HepG2 (cell line): ENCODE measurements around the gene CHST1. TPM values are rescaled to one million over a fixed set of nuclear protein-coding genes. Genes with fewer than 3 reads are reported as not detected.

Experiments used
- ATAC-seq: fragments of 200-7000 bp; cut with Tn5 transposase; 3 replicates; pipeline ENCODE4 v1.9.1; 2020; ENCODE audit warnings: mild to moderate bottlenecking, moderate library complexity
- BruUV-seq: library from RNA; stranded (reverse); fragments of 400-500 nt; replicated peaks from 2 replicates; lab custom pipeline; 2021; lab: Mats Ljungman, UMichigan
- CTCF ChIA-PET: fragments of 300-600 bp; formaldehyde crosslinking; extraction: SDS; loops from one replicate; lab custom pipeline; 2021; ENCODE audit warnings: low total read pairs, inconsistent platforms, low intra/inter-chr PET ratio; lab: Yijun Ruan, JAX
- POLR2A ChIA-PET: fragments of 350-600 bp; sonication (Branson Sonifier 250); formaldehyde crosslinking; loops from one replicate; lab custom pipeline; 2020; ENCODE audit warnings: antibody characterized with exemption, inconsistent platforms; lab: Yijun Ruan, JAX
- DNase-seq: peaks from one replicate; pipeline ENCODE4 v3.0.0-alpha.2; 2015; ENCODE audit warnings: low spot score
- FAIRE-seq: peaks from 3 replicates; lab custom pipeline; 2011; peaks lifted over from hg19 to GRCh38; lab: Jason Lieb, UNC
- H2AFZ ChIP-seq: one replicate; pipeline ENCODE4 v1.6.1; 2011; ENCODE audit warnings: low read length, inconsistent platforms
- H3K27ac ChIP-seq: fragments of 300-600 bp; 3 replicates; pipeline ENCODE4 v1.8.0; 2011; ENCODE audit warnings: mixed run types, mild to moderate bottlenecking, mixed read lengths, low read length, inconsistent platforms; ENCODE audit not compliant: insufficient read depth; ENCODE audit errors: extremely low read length
- H3K27me3 ChIP-seq, 2 experiments: fragments of 200-600 bp in 1 of 2; 2 replicates in 1 of 2; 3 replicates in 1 of 2; pipeline versions ENCODE4 v1.6.0 to v1.8.0; 2011; ENCODE audit warnings: low read length in 2 of 2, mild to moderate bottlenecking in 2 of 2, moderate library complexity in 2 of 2, inconsistent platforms in 1 of 2; ENCODE audit not compliant: insufficient read depth in 2 of 2, control insufficient read depth in 1 of 2
- H3K36me3 ChIP-seq, 2 experiments: fragments of 200-600 bp in 1 of 2; replicated peaks in 1 of 2; 2 replicates in 1 of 2; 3 replicates in 1 of 2; pipeline versions ENCODE4 v1.5.1 to v1.8.0; 2011; ENCODE audit warnings: low read length in 2 of 2, inconsistent platforms in 1 of 2; ENCODE audit not compliant: insufficient read depth in 2 of 2, control insufficient read depth in 1 of 2
- H3K4me1 ChIP-seq: 2 replicates; pipeline ENCODE4 v1.5.1; 2012; ENCODE audit warnings: low read length, inconsistent platforms; ENCODE audit not compliant: insufficient read depth
- H3K4me2 ChIP-seq: 2 replicates; pipeline ENCODE4 v1.6.0; 2011; ENCODE audit warnings: low read depth, low read length, inconsistent platforms
- H3K4me3 ChIP-seq, 3 experiments: fragments of 200-600 bp in 1 of 3; sonication (generic), shearing (Covaris generic) in 1 of 3; replicated peaks in 1 of 3; 2 replicates each; pipeline ENCODE4 v1.5.1; 2011 to 2016; ENCODE audit warnings: low read length in 3 of 3, inconsistent platforms in 2 of 3, low read depth in 2 of 3, mild to moderate bottlenecking in 2 of 3, control low read depth in 1 of 3, mixed read lengths in 1 of 3; ENCODE audit not compliant: insufficient read depth in 1 of 3
- H3K79me2 ChIP-seq: one replicate; pipeline ENCODE4 v1.6.1; 2011; ENCODE audit warnings: low read length, inconsistent platforms; ENCODE audit not compliant: insufficient read depth
- H3K9ac ChIP-seq: 2 replicates; pipeline ENCODE4 v1.6.0; 2011; ENCODE audit warnings: mild to moderate bottlenecking, low read depth, low read length, inconsistent platforms; ENCODE audit not compliant: insufficient read depth
- H3K9me3 ChIP-seq: 2 replicates; pipeline ENCODE4 v1.5.1; 2012; ENCODE audit warnings: mild to moderate bottlenecking, low read length
- H4K20me1 ChIP-seq: 2 replicates; pipeline ENCODE4 v1.6.0; 2011; ENCODE audit warnings: inconsistent platforms, mild to moderate bottlenecking, low read length, moderate library complexity; ENCODE audit not compliant: insufficient read depth
- BORCS8-MEF2B ChIP-seq: sonication (generic); formaldehyde crosslinking; IDR thresholded peaks from 2 replicates; pipeline ENCODE4 v1.8.0; 2022; ENCODE audit warnings: mild to moderate bottlenecking, missing genetic modification reagents
- ELF1 ChIP-seq: sonication (generic); formaldehyde crosslinking; IDR thresholded peaks from 2 replicates; pipeline ENCODE4 v1.4.0; 2020; ENCODE audit warnings: missing genetic modification reagents
- ETV6 ChIP-seq: sonication (generic); formaldehyde crosslinking; conservative IDR thresholded peaks from 2 replicates; pipeline ENCODE4 v1.4.0; 2020; ENCODE audit warnings: missing genetic modification reagents
- MBNL3 ChIP-seq: fragments of 250-450 bp; sonication (Bioruptor Pico); conservative IDR thresholded peaks from 2 replicates; pipeline ENCODE4 v1.8.0; 2022; ENCODE audit warnings: mild to moderate bottlenecking, inconsistent platforms
- MED13 ChIP-seq: sonication (generic); formaldehyde crosslinking; IDR thresholded peaks from 2 replicates; pipeline ENCODE4 v1.5.0; 2020; ENCODE audit warnings: missing genetic modification reagents
- MIXL1 ChIP-seq: IDR thresholded peaks from 2 replicates; pipeline ENCODE4 v1.6.1; 2016
- SAFB2 ChIP-seq: sonication (generic); formaldehyde crosslinking; IDR thresholded peaks from 2 replicates; pipeline ENCODE4 v1.5.1; 2020; ENCODE audit warnings: missing genetic modification reagents, low read depth, mild to moderate bottlenecking, borderline replicate concordance
- ZNF543 ChIP-seq: sonication (generic); formaldehyde crosslinking; IDR thresholded peaks from 2 replicates; pipeline ENCODE4 v1.4.0; 2020; ENCODE audit warnings: mild to moderate bottlenecking, missing genetic modification reagents
- ZNF772 ChIP-seq: sonication (generic); formaldehyde crosslinking; IDR thresholded peaks from 2 replicates; pipeline ENCODE4 v1.5.0; 2020; ENCODE audit warnings: mild to moderate bottlenecking, missing genetic modification reagents
- WGBS: methylation state at CpG from one replicate; pipeline ENCODE4 v1.1.6; 2017; ENCODE audit warnings: low lambda C conversion rate; 5-methylcytosine and 5-hydroxymethylcytosine counted together
- in situ Hi-C: cut with HindIII; loops from 2 replicates; pipeline ENCODE4 v1.10.0; 2017; ENCODE audit warnings: low pct_unique_long_range_greater_than_20kb; ENCODE audit not compliant: extremely low pct_ligation_motif_present
- intact Hi-C: fragments of 100-400 bp; cut with micrococcal nuclease; formaldehyde crosslinking; loops from one replicate; pipeline ENCODE4 v1.10.0; 2022; ENCODE audit not compliant: unreplicated experiment
- polyA plus RNA-seq, 8 experiments: library from polyadenylated mRNA; depleted of rRNA in 3 of 8; stranded (reverse) in 7 of 8; unstranded in 1 of 8; fragments of >200 nt; fragmentation: Illumina TruSeq in 4 of 8; extraction: Trizol in 4 of 8; gene quantifications; 2 replicates each; pipeline versions ENCODE4 v1.2.1 to v1.2.3, GENCODE V29; 2011 to 2016; ENCODE audit warnings: low read depth in 4 of 8, missing spikeins in 1 of 8, mixed read lengths in 1 of 8; ENCODE audit not compliant: insufficient read depth in 1 of 8
- total RNA-seq, 5 experiments: library from RNA; depleted of rRNA; stranded (reverse); fragments of >200 nt; fragmentation: Illumina TruSeq; extraction: Trizol; gene quantifications; 2 replicates each; pipeline ENCODE4 v1.2.3, GENCODE V29; 2016; ENCODE audit warnings: low read depth in 1 of 5
- TF ChIP-seq, protein P1 (sequence below): IDR thresholded peaks from 2 replicates; pipeline ENCODE4 v1.6.1; 2016; ENCODE audit warnings: missing genetic modification reagents, missing compliant biosample characterization
- TF ChIP-seq, protein P2 (sequence below): sonication (generic); formaldehyde crosslinking; IDR thresholded peaks from 2 replicates; pipeline ENCODE4 v1.5.1; 2020; ENCODE audit warnings: missing genetic modification reagents, mild to moderate bottlenecking, borderline replicate concordance
- TF ChIP-seq, protein P3 (sequence below): sonication (generic); formaldehyde crosslinking; IDR thresholded peaks from 2 replicates; pipeline ENCODE4 v1.8.0; 2023; ENCODE audit warnings: mild to moderate bottlenecking, missing genetic modification reagents
- TF ChIP-seq, protein P4 (sequence below), 2 experiments: fragments of 450-650 bp in 1 of 2; sonication (generic) in 1 of 2; formaldehyde crosslinking in 1 of 2; IDR thresholded peaks; 2 replicates each; pipeline versions ENCODE4 v1.6.1 to v1.8.0; 2016 to 2022; ENCODE audit warnings: antibody characterized with exemption in 1 of 2, mild to moderate bottlenecking in 1 of 2, missing genetic modification reagents in 1 of 2

The CHST1 gene
- total and polyA plus RNA-seq, 2 of the 13 experiments (the other 11 are each of a cell fraction or from before 2014, with no cell fraction given) = not detected

DNA sequence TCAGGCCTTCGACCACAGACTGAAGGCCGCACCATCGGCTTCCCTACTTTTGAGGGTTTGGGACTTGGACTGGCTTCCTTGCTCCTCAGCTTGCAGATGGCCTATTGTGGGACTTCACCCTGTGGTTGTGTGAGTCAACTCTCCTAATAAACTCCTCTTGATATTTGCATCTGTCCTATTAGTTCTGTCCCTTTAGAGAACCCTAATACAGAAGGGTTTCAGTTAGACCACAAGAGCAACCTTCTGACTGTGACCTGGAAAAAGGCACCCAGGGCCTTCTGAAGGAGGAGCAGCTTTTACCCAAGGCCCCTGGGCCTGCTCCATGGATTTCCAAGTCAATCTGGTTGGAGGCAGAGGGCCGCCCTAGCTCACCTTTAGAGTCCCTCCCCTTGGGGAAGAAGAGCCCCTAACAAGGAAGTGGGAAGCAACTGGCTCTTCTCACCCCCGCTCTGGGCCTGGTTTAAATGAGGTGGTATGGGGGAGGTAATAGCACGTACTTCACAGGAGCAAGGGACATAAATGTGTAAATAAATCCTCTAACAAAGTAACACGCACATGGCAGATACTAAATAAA is 11.2 kb upstream of the CHST1 start:
- no TSS peak for BruUV-seq
- FAIRE-seq (no peak), ATAC-seq (no peak), DNase-seq (no peak)
- H3K9ac ChIP-seq = no peak overlapping the region
- H3K9me3 ChIP-seq = no peaks in the 10 kb centered on the region
- no peak overlapping the region for H3K4me2 ChIP-seq
- no peaks in the 10 kb centered on the region for H4K20me1 ChIP-seq
- ChIA-PET POLR2A (no interaction called here), CTCF (no interaction called here)
- WGBS = 44% methylated on average over 6 of the region's 7 CpGs
- H3K36me3 ChIP-seq = no peaks in the 10 kb centered on the region
- no peaks in the 10 kb centered on the region for H3K4me1 ChIP-seq
- peaks cover 3 to 7% of the 10 kb centered on the region in 2 experiments; a peak in 3 of 5 replicates for H3K27me3 ChIP-seq
- H3K79me2 ChIP-seq = no peaks in the 10 kb centered on the region
- no peak overlapping the region for H3K27ac ChIP-seq
- intact Hi-C loops = no loop called here
- H2AFZ ChIP-seq = no peak overlapping the region
- no peak overlapping the region for H3K4me3 ChIP-seq
- in situ Hi-C loops = no loop called here
- TF ChIP-seq, protein P1, sequence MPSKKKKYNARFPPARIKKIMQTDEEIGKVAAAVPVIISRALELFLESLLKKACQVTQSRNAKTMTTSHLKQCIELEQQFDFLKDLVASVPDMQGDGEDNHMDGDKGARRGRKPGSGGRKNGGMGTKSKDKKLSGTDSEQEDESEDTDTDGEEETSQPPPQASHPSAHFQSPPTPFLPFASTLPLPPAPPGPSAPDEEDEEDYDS (CRISPR knock-in tag) = no peak
- TF ChIP-seq MBNL3 (CRISPR knock-in tag) = no peak
- TF ChIP-seq, protein P2, sequence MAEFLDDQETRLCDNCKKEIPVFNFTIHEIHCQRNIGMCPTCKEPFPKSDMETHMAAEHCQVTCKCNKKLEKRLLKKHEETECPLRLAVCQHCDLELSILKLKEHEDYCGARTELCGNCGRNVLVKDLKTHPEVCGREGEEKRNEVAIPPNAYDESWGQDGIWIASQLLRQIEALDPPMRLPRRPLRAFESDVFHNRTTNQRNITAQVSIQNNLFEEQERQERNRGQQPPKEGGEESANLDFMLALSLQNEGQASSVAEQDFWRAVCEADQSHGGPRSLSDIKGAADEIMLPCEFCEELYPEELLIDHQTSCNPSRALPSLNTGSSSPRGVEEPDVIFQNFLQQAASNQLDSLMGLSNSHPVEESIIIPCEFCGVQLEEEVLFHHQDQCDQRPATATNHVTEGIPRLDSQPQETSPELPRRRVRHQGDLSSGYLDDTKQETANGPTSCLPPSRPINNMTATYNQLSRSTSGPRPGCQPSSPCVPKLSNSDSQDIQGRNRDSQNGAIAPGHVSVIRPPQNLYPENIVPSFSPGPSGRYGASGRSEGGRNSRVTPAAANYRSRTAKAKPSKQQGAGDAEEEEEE = no peak
- no peak for TF ChIP-seq ZNF543 (CRISPR knock-in tag)
- TF ChIP-seq, protein P3, sequence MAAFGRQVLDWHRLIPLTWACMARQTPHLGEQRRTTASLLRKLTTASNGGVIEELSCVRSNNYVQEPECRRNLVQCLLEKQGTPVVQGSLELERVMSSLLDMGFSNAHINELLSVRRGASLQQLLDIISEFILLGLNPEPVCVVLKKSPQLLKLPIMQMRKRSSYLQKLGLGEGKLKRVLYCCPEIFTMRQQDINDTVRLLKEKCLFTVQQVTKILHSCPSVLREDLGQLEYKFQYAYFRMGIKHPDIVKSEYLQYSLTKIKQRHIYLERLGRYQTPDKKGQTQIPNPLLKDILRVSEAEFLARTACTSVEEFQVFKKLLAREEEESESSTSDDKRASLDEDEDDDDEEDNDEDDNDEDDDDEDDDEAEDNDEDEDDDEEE (CRISPR knock-in tag) = no peak
- TF ChIP-seq, protein P4, sequence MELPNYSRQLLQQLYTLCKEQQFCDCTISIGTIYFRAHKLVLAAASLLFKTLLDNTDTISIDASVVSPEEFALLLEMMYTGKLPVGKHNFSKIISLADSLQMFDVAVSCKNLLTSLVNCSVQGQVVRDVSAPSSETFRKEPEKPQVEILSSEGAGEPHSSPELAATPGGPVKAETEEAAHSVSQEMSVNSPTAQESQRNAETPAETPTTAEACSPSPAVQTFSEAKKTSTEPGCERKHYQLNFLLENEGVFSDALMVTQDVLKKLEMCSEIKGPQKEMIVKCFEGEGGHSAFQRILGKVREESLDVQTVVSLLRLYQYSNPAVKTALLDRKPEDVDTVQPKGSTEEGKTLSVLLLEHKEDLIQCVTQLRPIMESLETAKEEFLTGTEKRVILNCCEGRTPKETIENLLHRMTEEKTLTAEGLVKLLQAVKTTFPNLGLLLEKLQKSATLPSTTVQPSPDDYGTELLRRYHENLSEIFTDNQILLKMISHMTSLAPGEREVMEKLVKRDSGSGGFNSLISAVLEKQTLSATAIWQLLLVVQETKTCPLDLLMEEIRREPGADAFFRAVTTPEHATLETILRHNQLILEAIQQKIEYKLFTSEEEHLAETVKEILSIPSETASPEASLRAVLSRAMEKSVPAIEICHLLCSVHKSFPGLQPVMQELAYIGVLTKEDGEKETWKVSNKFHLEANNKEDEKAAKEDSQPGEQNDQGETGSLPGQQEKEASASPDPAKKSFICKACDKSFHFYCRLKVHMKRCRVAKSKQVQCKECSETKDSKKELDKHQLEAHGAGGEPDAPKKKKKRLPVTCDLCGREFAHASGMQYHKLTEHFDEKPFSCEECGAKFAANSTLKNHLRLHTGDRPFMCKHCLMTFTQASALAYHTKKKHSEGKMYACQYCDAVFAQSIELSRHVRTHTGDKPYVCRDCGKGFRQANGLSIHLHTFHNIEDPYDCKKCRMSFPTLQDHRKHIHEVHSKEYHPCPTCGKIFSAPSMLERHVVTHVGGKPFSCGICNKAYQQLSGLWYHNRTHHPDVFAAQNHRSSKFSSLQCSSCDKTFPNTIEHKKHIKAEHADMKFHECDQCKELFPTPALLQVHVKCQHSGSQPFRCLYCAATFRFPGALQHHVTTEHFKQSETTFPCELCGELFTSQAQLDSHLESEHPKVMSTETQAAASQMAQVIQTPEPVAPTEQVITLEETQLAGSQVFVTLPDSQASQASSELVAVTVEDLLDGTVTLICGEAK (IDR thresholded peaks at IDR 0.05) = no peak
- TF ChIP-seq, protein P4 (CRISPR knock-in tag; IDR thresholded peaks at IDR 0.05) = no peak
- TF ChIP-seq MED13 (CRISPR knock-in tag) = no peak
- TF ChIP-seq BORCS8-MEF2B = no peak
- no peak for TF ChIP-seq MIXL1 (CRISPR knock-in tag)
- TF ChIP-seq SAFB2 (CRISPR knock-in tag) = no peak
- no peak for TF ChIP-seq ELF1 (CRISPR knock-in tag)
- TF ChIP-seq ETV6 (CRISPR knock-in tag) = no peak
- TF ChIP-seq ZNF772 (CRISPR knock-in tag) = no peak
